Stimulated activated CD8-positive, alpha-beta memory T cell treated with anti-CD3 and anti-CD28 coated beads, Interleukin-4, amount 100 ng/mL, for 1 hour (primary cell): ENCODE data around the gene ARPC5L.
A peak's percentile ranks its signal among the peaks of the same experiment; 100 is the strongest.

Source experiments
- DNase-seq, 2 donors: peaks; one replicate each; pipeline ENCODE4 v3.0.0-alpha.2; 2020; ENCODE audit warnings: low read depth in 2 of 2, low spot score in 1 of 2

ARPC5L gene

DNA sequence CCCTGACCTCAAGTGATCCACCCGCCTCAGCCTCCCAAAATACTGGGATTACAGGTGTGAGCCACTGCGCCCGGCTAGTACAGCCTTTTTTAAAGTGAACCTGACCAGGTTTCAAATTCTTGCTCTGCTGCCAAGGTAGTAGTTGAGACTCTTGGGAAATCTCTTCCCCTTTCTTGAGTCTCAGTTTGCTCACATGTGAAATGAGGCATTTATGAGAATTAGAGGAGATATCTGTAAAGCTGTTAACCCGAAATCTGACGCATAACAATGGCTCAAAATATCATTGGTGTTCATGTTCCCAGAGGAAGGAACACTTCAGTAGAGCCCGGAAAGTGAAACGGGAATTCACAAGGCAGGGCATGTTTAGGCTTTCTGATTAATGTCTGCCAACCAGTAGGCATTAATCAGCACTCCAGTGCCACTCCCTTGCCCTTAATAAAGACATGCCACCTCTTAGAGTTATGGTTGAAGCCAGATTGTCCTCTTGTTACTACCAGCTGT is 1.5 kb downstream of the ARPC5L start:
- no peak for DNase-seq

DNA sequence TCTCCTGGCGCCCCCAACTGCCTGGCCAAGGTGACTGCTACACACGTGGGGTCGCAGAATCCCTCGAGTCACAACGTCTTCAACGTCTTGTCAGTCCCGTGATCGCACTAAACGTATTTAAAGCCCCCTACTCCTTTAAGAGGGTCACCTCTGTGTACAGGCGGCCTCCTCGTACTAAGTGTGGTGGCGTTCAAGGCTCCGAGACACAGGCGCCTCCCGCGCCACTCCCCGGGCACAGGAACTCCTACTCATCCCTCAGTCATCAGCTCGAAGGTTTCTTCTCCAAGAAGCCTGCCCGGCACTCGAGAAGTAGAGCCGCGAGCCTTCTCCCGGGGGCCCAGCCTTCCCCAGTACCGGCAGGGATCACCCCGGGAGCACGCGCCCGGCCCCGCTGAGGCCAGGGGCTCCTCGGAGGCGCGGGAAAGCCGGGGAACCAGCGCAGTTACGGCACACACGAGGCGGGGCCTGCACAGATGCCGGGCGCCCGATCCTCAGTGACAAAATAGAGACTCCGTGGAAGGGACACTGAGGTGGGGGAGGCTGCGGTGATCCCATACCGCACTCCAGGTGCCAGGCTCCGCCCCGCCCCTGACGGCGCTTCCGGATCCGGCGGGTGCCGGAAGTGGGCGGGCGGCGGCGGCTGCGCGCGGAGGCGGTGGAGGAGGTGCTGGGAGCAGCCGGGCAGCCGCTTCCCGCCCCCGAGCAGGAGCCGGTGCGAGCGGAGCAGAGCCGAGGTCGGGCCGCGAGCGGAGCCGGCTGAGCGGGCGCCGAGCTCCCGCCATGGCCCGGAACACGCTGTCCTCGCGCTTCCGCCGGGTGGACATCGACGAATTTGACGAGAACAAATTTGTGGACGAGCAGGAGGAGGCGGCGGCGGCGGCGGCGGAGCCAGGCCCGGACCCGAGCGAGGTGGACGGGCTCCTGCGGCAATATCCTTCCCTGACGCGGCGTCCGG is 6.9 kb downstream of the ARPC5L start:
- DNase-seq = peak; percentile 65 to 78

GRCh38 chr9:124869466-124869985 is 7.6 kb downstream of the ARPC5L start:
- DNase-seq = peak in 1 of 2 donors; percentile 21

GRCh38 chr9:124869986-124870560 is 8.1 kb downstream of the ARPC5L start:
- peak; percentile 53 to 66 for DNase-seq

GRCh38 chr9:124870723-124871122 is 8.8 kb downstream of the ARPC5L start:
- no peak for DNase-seq

GRCh38 chr9:124871156-124871561 is 9.2 kb downstream of the ARPC5L start:
- DNase-seq = no peak

DNA sequence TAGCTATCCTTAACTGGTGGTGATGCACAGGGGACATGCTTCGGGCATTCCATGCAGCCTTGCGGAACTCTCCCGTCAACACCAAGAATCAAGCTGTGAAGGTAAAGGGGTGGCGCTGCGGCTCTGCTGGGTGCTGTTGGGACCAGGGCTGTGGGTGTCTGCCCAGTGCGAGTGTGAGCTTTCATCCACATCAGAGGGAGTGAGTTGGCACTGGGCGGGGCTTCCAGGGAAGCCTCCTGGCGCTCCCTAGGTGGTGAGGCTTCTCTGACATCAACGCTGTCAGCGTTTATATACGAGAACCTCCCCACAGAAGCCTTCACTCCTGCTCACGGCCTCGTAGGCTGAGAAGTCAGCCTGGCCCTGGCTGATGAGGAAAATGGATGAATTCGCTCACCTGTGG is 11.7 kb downstream of the ARPC5L start:
- no peak for DNase-seq

DNA sequence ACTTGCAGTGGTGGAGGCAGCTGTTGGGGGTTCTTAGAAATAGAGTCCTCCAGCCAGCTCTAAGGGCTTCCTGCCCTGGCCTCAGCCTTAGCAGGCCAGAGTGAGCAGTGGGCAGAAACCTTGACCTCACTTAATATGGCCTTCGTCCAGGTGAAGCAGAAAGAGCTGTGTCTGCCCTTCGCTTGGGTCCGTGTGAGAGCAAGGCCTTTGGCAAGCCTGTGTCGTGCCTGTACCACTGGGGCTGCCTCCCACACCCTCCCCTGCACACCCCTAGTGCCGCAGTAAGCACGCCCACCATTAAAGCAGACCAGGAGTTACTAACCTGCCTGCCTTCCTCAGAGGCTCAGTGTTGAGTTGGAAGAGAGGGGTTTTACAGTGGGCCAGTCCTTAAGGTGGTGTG is 13.6 kb downstream of the ARPC5L start:
- DNase-seq = no peak

GRCh38 chr9:124877021-124877782 is 15.3 kb downstream of the ARPC5L start:
- no peak for DNase-seq

- no peak for DNase-seq
Measured at GRCh38 chr9:124878021-124878420, 16.1 kb downstream of the ARPC5L start.

DNA sequence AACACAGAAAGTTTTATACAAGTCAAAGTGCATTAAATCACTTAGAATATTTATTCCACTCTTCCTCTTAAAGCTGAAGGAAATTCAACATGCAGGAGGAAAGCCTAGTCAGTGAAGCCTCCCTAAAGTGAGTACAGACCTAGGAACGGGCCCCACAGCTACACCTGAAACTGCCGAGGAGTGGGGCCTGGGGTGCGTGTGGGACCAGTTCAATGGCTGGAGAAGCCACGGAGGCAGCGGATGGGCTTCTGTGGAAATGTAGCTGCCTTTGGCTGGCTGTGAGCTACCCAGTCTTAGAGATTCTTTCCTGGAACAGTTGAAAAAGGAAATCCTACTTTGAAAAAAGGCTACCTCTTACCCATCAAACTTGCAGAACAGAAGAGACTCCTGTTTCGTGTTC is 16.6 kb downstream of the ARPC5L start:
- DNase-seq = no peak

DNA sequence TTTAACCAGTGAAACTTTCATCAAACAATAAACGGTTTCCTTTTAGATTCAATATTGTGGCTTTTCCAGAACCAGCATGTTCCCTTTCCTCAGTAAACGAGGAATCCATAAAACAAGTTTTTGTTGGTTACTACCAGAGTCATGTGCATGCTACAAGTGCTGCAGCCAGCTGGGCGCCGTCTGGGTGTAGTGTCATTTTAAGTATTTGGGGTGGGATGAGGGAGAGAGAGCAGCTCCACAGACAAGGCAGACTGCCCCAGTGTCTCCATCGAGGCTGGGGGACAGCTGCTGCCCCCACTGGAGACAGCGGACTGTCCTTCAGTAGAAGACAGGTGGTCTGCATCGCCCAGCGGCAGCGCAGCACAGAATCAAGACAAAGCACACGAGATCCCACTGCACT is 17.3 kb downstream of the ARPC5L start:
- no peak for DNase-seq

- no peak for DNase-seq
Measured at GRCh38 chr9:124880501-124880900, 18.6 kb downstream of the ARPC5L start.

DNA sequence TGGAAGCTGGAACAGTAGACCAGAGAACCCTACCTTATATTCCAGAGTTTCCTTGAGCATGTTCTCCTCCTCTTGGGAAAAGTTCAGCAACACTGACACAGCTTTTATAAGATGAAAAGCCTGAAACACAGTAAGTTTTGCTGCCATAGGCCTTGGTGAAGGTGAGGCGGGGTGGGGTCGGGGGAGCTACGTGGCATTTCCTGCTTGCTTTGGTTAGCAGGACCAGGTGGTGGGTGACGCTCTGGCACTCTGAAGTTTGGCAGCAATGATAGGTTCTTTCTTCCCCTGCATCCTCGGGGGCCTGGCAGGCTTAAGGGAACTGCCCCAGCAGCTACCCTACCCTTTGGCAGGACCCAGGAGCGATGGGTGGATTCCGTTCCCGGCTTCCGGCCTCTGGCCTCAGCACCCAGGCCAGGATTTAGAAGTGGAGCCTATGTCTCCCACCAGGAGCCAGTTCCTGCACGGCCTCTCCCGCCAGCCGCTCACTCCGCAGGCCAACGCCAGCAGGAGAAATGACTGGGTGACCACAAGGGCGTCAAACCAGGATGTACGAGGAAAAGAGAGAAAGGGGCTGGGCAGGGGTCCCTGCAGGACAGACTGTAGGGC is 19.3 kb downstream of the ARPC5L start:
- no peak for DNase-seq

DNA sequence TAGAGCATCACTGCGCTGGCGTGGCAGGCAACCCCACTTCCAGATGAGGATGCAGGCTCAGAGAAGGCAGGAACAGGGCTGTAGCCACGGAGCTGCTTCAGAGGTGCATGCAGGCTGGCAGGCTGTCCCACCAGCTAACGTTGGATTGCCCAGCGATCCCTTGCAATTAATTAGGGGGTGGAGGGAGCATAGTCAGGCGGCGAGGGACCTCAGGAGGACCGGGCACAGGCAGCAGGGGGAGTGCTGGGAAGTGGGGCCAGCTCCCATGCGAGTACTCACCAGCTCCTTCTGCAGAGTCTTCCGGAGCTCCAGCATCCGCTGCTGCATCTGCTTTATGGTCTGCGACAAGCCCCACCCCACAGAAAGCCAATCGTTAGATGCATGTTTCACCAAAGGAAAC is 20.3 kb downstream of the ARPC5L start:
- no peak for DNase-seq

- no peak for DNase-seq
Measured at GRCh38 chr9:124884376-124884775, 22.4 kb downstream of the ARPC5L start.

- DNase-seq = no peak
Measured at GRCh38 chr9:124885551-124885950, 23.6 kb downstream of the ARPC5L start.

GRCh38 chr9:124886461-124886860 is 24.5 kb downstream of the ARPC5L start:
- no peak for DNase-seq

DNA sequence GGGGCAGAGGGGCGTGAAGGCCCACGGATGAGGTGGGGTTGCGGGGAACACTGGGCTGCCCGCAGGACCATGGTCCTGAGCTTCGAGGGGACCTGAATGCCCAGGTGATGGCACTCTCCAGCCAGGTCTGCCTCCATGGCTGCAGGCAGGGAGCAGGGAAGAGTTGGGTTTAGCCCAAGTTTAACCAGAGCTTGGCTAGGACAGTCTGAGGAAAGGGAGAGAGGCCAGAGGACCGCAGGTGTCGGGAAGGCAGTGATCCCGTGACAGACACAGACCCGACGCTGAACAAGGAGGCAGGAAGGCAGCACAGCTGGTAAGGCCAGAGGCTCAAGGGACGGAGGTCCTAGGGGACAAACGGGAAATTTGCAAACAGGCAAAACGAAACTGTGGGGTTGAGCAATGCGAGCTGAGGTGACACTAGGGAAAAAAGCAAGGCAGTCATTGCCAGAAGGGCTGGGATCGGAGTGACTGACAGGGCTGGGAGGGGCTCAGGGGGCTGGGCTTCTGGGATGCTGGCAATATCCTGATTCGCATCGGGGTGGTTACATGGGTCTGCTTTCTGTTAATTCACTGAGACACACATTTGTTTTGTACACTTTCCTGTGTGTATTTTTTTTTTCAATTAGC is 25.0 kb downstream of the ARPC5L start:
- DNase-seq = no peak

DNA sequence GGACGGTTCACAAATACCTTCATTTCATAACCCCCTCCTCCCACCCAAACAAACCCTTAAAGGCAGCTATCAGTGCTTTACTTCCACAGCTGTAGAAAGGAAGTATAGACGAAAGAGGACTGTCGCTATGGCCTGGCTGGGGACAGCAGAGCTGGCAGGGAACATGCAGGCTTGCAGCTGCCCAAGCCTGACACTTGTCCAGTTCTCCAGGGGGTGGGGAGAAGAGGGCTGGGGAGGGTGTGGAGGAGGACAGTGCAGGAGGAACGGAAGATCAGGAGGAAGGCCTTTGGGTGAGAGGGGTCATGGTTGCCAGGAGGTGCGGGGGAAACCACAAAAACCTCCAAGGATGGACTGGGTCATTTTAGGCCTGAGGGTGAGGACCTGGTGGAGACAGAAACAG is 25.9 kb downstream of the ARPC5L start:
- DNase-seq = no peak

GRCh38 chr9:124889006-124889405 is 27.1 kb downstream of the ARPC5L start:
- no peak for DNase-seq
